ENCODE results near the gene TMEM88.

DNA sequence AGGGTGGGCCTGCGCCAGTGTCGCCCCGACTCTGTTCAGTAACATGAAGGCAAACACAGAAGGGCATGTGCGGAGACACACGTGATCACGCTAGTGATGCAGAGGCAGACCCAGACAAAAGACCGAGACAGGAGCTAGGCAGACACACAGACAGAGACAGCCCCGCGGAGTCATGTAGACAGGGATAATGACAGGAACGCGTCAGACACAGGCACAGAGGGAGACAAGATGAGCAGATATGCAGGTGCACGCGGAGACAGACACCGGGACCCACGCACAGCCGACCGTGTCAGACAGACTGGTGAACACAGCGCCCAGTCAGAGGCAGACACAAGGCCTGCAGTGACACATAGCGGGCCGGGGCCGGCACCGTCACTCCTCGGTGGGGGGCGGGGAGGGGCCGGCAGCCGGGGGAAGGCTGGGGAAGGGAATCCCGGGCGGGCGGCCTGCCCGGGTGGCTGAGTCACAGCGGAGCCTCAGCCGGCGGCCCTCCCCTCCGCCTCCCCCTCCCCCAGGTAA, 13.4 kb upstream of the TMEM88 start:
- no peak for TF ChIP-seq EZH2 (IDR thresholded peaks at IDR 0.05; ENCODE audit: low read length, missing control alignments)
- TF ChIP-seq, protein P1, sequence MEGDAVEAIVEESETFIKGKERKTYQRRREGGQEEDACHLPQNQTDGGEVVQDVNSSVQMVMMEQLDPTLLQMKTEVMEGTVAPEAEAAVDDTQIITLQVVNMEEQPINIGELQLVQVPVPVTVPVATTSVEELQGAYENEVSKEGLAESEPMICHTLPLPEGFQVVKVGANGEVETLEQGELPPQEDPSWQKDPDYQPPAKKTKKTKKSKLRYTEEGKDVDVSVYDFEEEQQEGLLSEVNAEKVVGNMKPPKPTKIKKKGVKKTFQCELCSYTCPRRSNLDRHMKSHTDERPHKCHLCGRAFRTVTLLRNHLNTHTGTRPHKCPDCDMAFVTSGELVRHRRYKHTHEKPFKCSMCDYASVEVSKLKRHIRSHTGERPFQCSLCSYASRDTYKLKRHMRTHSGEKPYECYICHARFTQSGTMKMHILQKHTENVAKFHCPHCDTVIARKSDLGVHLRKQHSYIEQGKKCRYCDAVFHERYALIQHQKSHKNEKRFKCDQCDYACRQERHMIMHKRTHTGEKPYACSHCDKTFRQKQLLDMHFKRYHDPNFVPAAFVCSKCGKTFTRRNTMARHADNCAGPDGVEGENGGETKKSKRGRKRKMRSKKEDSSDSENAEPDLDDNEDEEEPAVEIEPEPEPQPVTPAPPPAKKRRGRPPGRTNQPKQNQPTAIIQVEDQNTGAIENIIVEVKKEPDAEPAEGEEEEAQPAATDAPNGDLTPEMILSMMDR (conservative IDR thresholded peaks at IDR 0.05 in 1 of 2, IDR thresholded peaks at IDR 0.05 in 1 of 2; ENCODE audit: low read depth in 1 of 2, low read length in 2 of 2) = no peak

Measured in fibroblast of lung (primary cell).